ENCODE measurements around the gene UGT2A1.

The UGT2A1 gene

GRCh38 chr4:69591364-69591763 lies 61.7 kb downstream of the UGT2A1 start:
- DNase-seq (ENCODE audit: low read depth in 3 of 3, low spot score in 1 of 3): no peak

- DNase-seq (ENCODE audit: low read depth in 3 of 3, low spot score in 1 of 3): no peak
Measured at GRCh38 chr4:69589884-69590283, 63.2 kb downstream of the UGT2A1 start.

GRCh38 chr4:69584135-69584534 lies 68.9 kb downstream of the UGT2A1 start:
- DNase-seq (ENCODE audit: low read depth in 3 of 3, low spot score in 1 of 3): no peak

- no peak for DNase-seq (ENCODE audit: low read depth in 3 of 3, low spot score in 1 of 3)
Measured at GRCh38 chr4:69583543-69583942, 69.5 kb downstream of the UGT2A1 start.

- no peak for DNase-seq (ENCODE audit: low read depth in 3 of 3, low spot score in 1 of 3)
Measured at GRCh38 chr4:69577245-69577644, 75.8 kb downstream of the UGT2A1 start.

GRCh38 chr4:69576251-69576877 lies 76.7 kb downstream of the UGT2A1 start:
- no peak for DNase-seq (ENCODE audit: low read depth in 3 of 3, low spot score in 1 of 3)

- DNase-seq (ENCODE audit: low read depth in 3 of 3, low spot score in 1 of 3): no peak
Measured at GRCh38 chr4:69568787-69569186, 84.3 kb downstream of the UGT2A1 start.

- no peak for DNase-seq (ENCODE audit: low read depth in 3 of 3, low spot score in 1 of 3)
Measured at GRCh38 chr4:69563424-69563823, 89.6 kb downstream of the UGT2A1 start.

GRCh38 chr4:69549651-69550050 lies 103.4 kb downstream of the UGT2A1 start:
- DNase-seq (ENCODE audit: low read depth in 3 of 3, low spot score in 1 of 3): no peak

GRCh38 chr4:69546134-69546765 lies 106.8 kb downstream of the UGT2A1 start:
- no peak for DNase-seq (ENCODE audit: low read depth in 3 of 3, low spot score in 1 of 3)

Data from stimulated activated CD4-positive, alpha-beta T cell treated with anti-CD3 and anti-CD28 coated beads, TNF-alpha, amount 100 ng/mL, for 1 hour (primary cell).